Urinary bladder (tissue), 4 donors: ENCODE measurements around the gene SERINC3. TPM values are rescaled to one million over a fixed set of nuclear protein-coding genes. Genes with fewer than 3 reads are reported as not detected.

Experiments used
- DNase-seq: peaks from one replicate; pipeline ENCODE4 v3.0.0-alpha.2; 2015; ENCODE audit errors: extremely low spot score
- H3K27ac ChIP-seq: one replicate; pipeline ENCODE4 v1.5.1; 2013; ENCODE audit warnings: low read depth, mild to moderate bottlenecking, moderate library complexity
- H3K36me3 ChIP-seq: one replicate; pipeline ENCODE4 v1.6.1; 2013; ENCODE audit warnings: mild to moderate bottlenecking, moderate library complexity; ENCODE audit not compliant: insufficient read depth
- H3K4me1 ChIP-seq: one replicate; pipeline ENCODE4 v1.6.1; 2013; ENCODE audit warnings: mild to moderate bottlenecking, moderate library complexity; ENCODE audit not compliant: insufficient read depth
- H3K4me3 ChIP-seq: one replicate; pipeline ENCODE4 v1.5.1; 2013; ENCODE audit warnings: low read depth, low read length
- WGBS: extraction: QIAGEN DNeasy Blood & Tissue Kit; methylation state at CpG from one replicate; pipeline ENCODE4 v1.1.7; 2013; 5-methylcytosine and 5-hydroxymethylcytosine counted together
- polyA plus RNA-seq: library from polyadenylated mRNA; stranded (reverse); fragments of 200-250 nt; gene quantifications from one replicate; pipeline ENCODE4 v1.2.3, GENCODE V29; 2013
- total RNA-seq: library from RNA; depleted of rRNA; stranded (reverse); fragments of >200 nt; gene quantifications from one replicate; pipeline ENCODE4 v1.2.3, GENCODE V29; 2014
- donor health status: healthy with polysubstance abuse.
- donor health status: healthy.

The SERINC3 gene
- total and polyA plus RNA-seq, 2 donors = 73.9 to 93.4 TPM

GRCh38 chr20:44523746-44524145 is 1.9 kb upstream of the SERINC3 start:
- no peak overlapping the region for H3K4me3 ChIP-seq
- H3K4me1 ChIP-seq = peaks cover 6% of the 10 kb centered on the region
- WGBS = 23% methylated on average over 4 of the region's 4 CpGs
- no peak for DNase-seq
- no peak overlapping the region for H3K27ac ChIP-seq
- no peaks in the 10 kb centered on the region for H3K36me3 ChIP-seq

GRCh38 chr20:44522841-44523240 is 971 bp upstream of the SERINC3 start:
- Histone ChIP-seq H3K27ac (no peak overlapping the region), H3K4me1 (peaks cover 6% of the 10 kb centered on the region), H3K36me3 (no peaks in the 10 kb centered on the region), H3K4me3 (no peak overlapping the region)
- 56% methylated on average over 1 of the region's 1 CpG for WGBS
- no peak for DNase-seq

GRCh38 chr20:44520881-44521280 is 989 bp downstream of the SERINC3 start:
- DNase-seq = no peak
- Histone ChIP-seq H3K36me3 (no peaks in the 10 kb centered on the region), H3K4me3 (peak overlapping the region; percentile 67), H3K4me1 (peaks cover 6% of the 10 kb centered on the region), H3K27ac (no peak overlapping the region)
- 60% methylated on average over 3 of the region's 3 CpGs for WGBS

GRCh38 chr20:44518248-44518647 is 3.6 kb downstream of the SERINC3 start:
- no peak overlapping the region for H3K4me3 ChIP-seq
- H3K4me1 ChIP-seq = peaks cover 6% of the 10 kb centered on the region
- DNase-seq = no peak
- 39% methylated on average over 3 of the region's 3 CpGs for WGBS
- H3K36me3 ChIP-seq = no peaks in the 10 kb centered on the region
- H3K27ac ChIP-seq = no peak overlapping the region

- Histone ChIP-seq H3K27ac (no peak overlapping the region), H3K4me1 (peaks cover 6% of the 10 kb centered on the region), H3K36me3 (no peaks in the 10 kb centered on the region), H3K4me3 (no peak overlapping the region)
- no peak for DNase-seq
- WGBS = 53% methylated on average over 3 of the region's 3 CpGs
These were observed 4.4 kb downstream of the SERINC3 start for GRCh38 chr20:44517454-44517853.

GRCh38 chr20:44516491-44516890 is 5.4 kb downstream of the SERINC3 start:
- no peak for DNase-seq
- peaks cover 4% of the 10 kb centered on the region for H3K36me3 ChIP-seq
- 67% methylated on average over 7 of the region's 7 CpGs for WGBS
- H3K4me3 ChIP-seq = no peak overlapping the region
- no peak overlapping the region for H3K27ac ChIP-seq
- H3K4me1 ChIP-seq = peaks cover 6% of the 10 kb centered on the region

GRCh38 chr20:44513871-44514270 is 8.0 kb downstream of the SERINC3 start:
- Histone ChIP-seq H3K4me1 (no peaks in the 10 kb centered on the region), H3K27ac (no peak overlapping the region), H3K4me3 (no peak overlapping the region), H3K36me3 (peaks cover 6% of the 10 kb centered on the region)
- WGBS = 84% methylated on average over 10 of the region's 10 CpGs
- DNase-seq = no peak

GRCh38 chr20:44509762-44510161 is 12.1 kb downstream of the SERINC3 start:
- H3K4me3 ChIP-seq = no peak overlapping the region
- WGBS = 95% methylated on average over 4 of the region's 4 CpGs
- no peak overlapping the region for H3K27ac ChIP-seq
- no peak for DNase-seq
- no peaks in the 10 kb centered on the region for H3K4me1 ChIP-seq
- H3K36me3 ChIP-seq = peaks cover 10% of the 10 kb centered on the region

- Histone ChIP-seq H3K4me3 (no peak overlapping the region), H3K4me1 (no peaks in the 10 kb centered on the region), H3K27ac (no peak overlapping the region), H3K36me3 (peaks cover 13% of the 10 kb centered on the region)
- 93% methylated on average over 6 of the region's 6 CpGs for WGBS
- no peak for DNase-seq
These were observed 17.2 kb downstream of the SERINC3 start for GRCh38 chr20:44504402-44505307.

GRCh38 chr20:44502968-44503367 is 18.9 kb downstream of the SERINC3 start:
- peaks cover 11% of the 10 kb centered on the region for H3K36me3 ChIP-seq

GRCh38 chr20:44501448-44501847 is 20.4 kb downstream of the SERINC3 start:
- H3K4me1 ChIP-seq = no peaks in the 10 kb centered on the region
- no peak for DNase-seq
- peaks cover 9% of the 10 kb centered on the region for H3K36me3 ChIP-seq
- no peak overlapping the region for H3K4me3 ChIP-seq
- no peak overlapping the region for H3K27ac ChIP-seq
- WGBS = 90% methylated on average over 5 of the region's 5 CpGs

More at GRCh38 chr20:44502968-44503367, 18.9 kb downstream of the SERINC3 start:
- Histone ChIP-seq H3K4me1 (no peaks in the 10 kb centered on the region), H3K27ac (no peak overlapping the region), H3K4me3 (no peak overlapping the region)
- DNase-seq = no peak
- WGBS = 94% methylated on average over 1 of the region's 1 CpG

- peaks cover 13% of the 10 kb centered on the region for H3K36me3 ChIP-seq
- H3K4me3 ChIP-seq = no peak overlapping the region
- no peaks in the 10 kb centered on the region for H3K4me1 ChIP-seq
- WGBS = 91% methylated on average over 3 of the region's 3 CpGs
- H3K27ac ChIP-seq = no peak overlapping the region
- DNase-seq = no peak
These were observed 21.6 kb downstream of the SERINC3 start for GRCh38 chr20:44500221-44500620.

- 75% methylated on average over 3 of the region's 3 CpGs for WGBS
These were observed 24.1 kb downstream of the SERINC3 start for GRCh38 chr20:44497761-44498160.

GRCh38 chr20:44496976-44497375 is 24.9 kb downstream of the SERINC3 start:
- Histone ChIP-seq H3K36me3 (peaks cover 14% of the 10 kb centered on the region), H3K4me3 (no peak overlapping the region), H3K4me1 (no peaks in the 10 kb centered on the region), H3K27ac (no peak overlapping the region)
- 83% methylated on average over 3 of the region's 3 CpGs for WGBS
- DNase-seq = no peak

More at GRCh38 chr20:44497761-44498160, 24.1 kb downstream of the SERINC3 start:
- Histone ChIP-seq H3K4me1 (no peaks in the 10 kb centered on the region), H3K36me3 (peaks cover 16% of the 10 kb centered on the region), H3K4me3 (no peak overlapping the region), H3K27ac (no peak overlapping the region)
- DNase-seq = no peak
